Measurements from ENCODE around the gene PIGA.

DNA sequence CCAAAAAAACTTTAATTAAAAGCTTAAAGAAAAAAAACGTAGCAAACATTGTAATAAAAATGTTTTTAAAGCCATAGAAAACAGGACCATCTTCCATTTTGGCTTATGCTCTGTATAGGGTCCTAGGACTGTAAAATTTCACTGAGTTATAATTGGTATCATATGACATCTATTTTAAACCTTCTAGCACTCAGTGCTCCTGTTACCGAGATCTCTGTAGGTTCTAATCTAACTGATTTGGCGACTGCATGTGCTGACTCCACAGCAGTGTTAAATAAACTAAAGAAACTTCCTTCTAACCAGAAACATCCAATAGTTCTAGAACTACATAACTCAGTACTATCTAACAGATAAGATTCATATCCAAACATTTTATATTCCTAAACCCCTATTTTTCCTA lies 19.8 kb downstream of the PIGA start, which contains the start of gene ASB11:
- TF ChIP-seq CTCF (IDR thresholded peaks at IDR 0.05) (no peak), POLR2A (IDR thresholded peaks at IDR 0.05) (no peak)
